NCI-H146 treated with DMSO at 0.1 percent for 48 hours (cell line): Measurements from ENCODE around the gene TMEM38B.
"Not testable (repeated sequence)": the region's sequence is repeated elsewhere in the genome, so short reads cannot be mapped to it uniquely, and the experiment has no call there.

Source experiments
- DNase-seq: peaks from one replicate; lab custom pipeline; 2025; ENCODE audit not compliant: unreplicated experiment; lab: John Stamatoyannopoulos, UW

TMEM38B gene

GRCh38 chr9:105681313-105681712, 13.0 kb upstream of the TMEM38B start:
- DNase-seq: no peak

- no peak for DNase-seq
Measured at GRCh38 chr9:105681724-105682123, 12.6 kb upstream of the TMEM38B start.

GRCh38 chr9:105683688-105684275, 10.6 kb upstream of the TMEM38B start:
- no peak for DNase-seq

GRCh38 chr9:105686936-105687335, 7.4 kb upstream of the TMEM38B start:
- no peak for DNase-seq

- DNase-seq: no peak
Measured at GRCh38 chr9:105690742-105691141, 3.6 kb upstream of the TMEM38B start.

- DNase-seq: no peak
Measured at GRCh38 chr9:105693435-105694189, 729 bp upstream of the TMEM38B start.

GRCh38 chr9:105694848-105695581, 674 bp downstream of the TMEM38B start:
- DNase-seq: no peak

GRCh38 chr9:105696219-105696793, 2.0 kb downstream of the TMEM38B start:
- no peak for DNase-seq

- no peak for DNase-seq
Measured at GRCh38 chr9:105697871-105698270, 3.5 kb downstream of the TMEM38B start.

GRCh38 chr9:105698348-105698870, 4.1 kb downstream of the TMEM38B start:
- no peak for DNase-seq

GRCh38 chr9:105700668-105701067, 6.3 kb downstream of the TMEM38B start:
- no peak for DNase-seq

- no peak for DNase-seq
Measured at GRCh38 chr9:105701145-105701544, 6.8 kb downstream of the TMEM38B start.

- DNase-seq: no peak
Measured at GRCh38 chr9:105702207-105702606, 7.9 kb downstream of the TMEM38B start.

GRCh38 chr9:105703638-105704037, 9.3 kb downstream of the TMEM38B start:
- DNase-seq: not testable (repeated sequence)

GRCh38 chr9:105706156-105706555, 11.8 kb downstream of the TMEM38B start:
- DNase-seq: no peak

GRCh38 chr9:105708405-105708804, 14.1 kb downstream of the TMEM38B start:
- DNase-seq: no peak

- DNase-seq: no peak
Measured at GRCh38 chr9:105710638-105711037, 16.3 kb downstream of the TMEM38B start.

- DNase-seq: no peak
Measured at GRCh38 chr9:105711867-105712266, 17.5 kb downstream of the TMEM38B start.

- no peak for DNase-seq
Measured at GRCh38 chr9:105712297-105712696, 18.0 kb downstream of the TMEM38B start.

- no peak for DNase-seq
Measured at GRCh38 chr9:105712773-105713172, 18.4 kb downstream of the TMEM38B start.

GRCh38 chr9:105713260-105714019, 19.1 kb downstream of the TMEM38B start:
- DNase-seq: no peak
